CD4-positive, alpha-beta T cell treated with Interleukin-10 for 1 hour (primary cell): ENCODE results near the gene FOXC2.
A peak's percentile ranks its signal among the peaks of the same experiment; 100 is the strongest.

ENCODE experiments used
- DNase-seq: peaks from one replicate; pipeline ENCODE4 v3.0.0-alpha.2; 2020

FOXC2 gene

GRCh38 chr16:86533767-86534351 lies 32.8 kb upstream of the FOXC2 start:
- DNase-seq, result no peak

GRCh38 chr16:86534779-86535615 lies 31.6 kb upstream of the FOXC2 start:
- DNase-seq, result no peak

- DNase-seq, result no peak
Observed at GRCh38 chr16:86536621-86537020, 30.0 kb upstream of the FOXC2 start.

- no peak for DNase-seq
Observed at GRCh38 chr16:86537486-86537885, 29.1 kb upstream of the FOXC2 start.

GRCh38 chr16:86538196-86538780 lies 28.3 kb upstream of the FOXC2 start:
- DNase-seq, result no peak

- DNase-seq, result no peak
Observed at GRCh38 chr16:86540894-86541293, 25.7 kb upstream of the FOXC2 start.

- DNase-seq, result no peak
Observed at GRCh38 chr16:86541560-86541959, 25.1 kb upstream of the FOXC2 start.

GRCh38 chr16:86542756-86543750 lies 23.6 kb upstream of the FOXC2 start:
- DNase-seq, result no peak

GRCh38 chr16:86545481-86545880 lies 21.1 kb upstream of the FOXC2 start:
- no peak for DNase-seq

GRCh38 chr16:86545954-86546637 lies 20.5 kb upstream of the FOXC2 start:
- no peak for DNase-seq

- no peak for DNase-seq
Observed at GRCh38 chr16:86546638-86547013, 20.0 kb upstream of the FOXC2 start.

- no peak for DNase-seq
Observed at GRCh38 chr16:86547286-86547685, 19.3 kb upstream of the FOXC2 start.

GRCh38 chr16:86549076-86549892 lies 17.3 kb upstream of the FOXC2 start:
- DNase-seq, result no peak

GRCh38 chr16:86549893-86550190 lies 16.8 kb upstream of the FOXC2 start:
- no peak for DNase-seq

- DNase-seq, result no peak
Observed at GRCh38 chr16:86550281-86550680, 16.3 kb upstream of the FOXC2 start.

- DNase-seq, result no peak
Observed at GRCh38 chr16:86553356-86553755, 13.3 kb upstream of the FOXC2 start.

GRCh38 chr16:86554599-86554916 lies 12.1 kb upstream of the FOXC2 start:
- no peak for DNase-seq

GRCh38 chr16:86554917-86555703 lies 11.5 kb upstream of the FOXC2 start, which contains the start of gene MTHFSD:
Gene MTHFSD (minus strand): TSS chr16:86555235. CDS start chr16:86555184, 51 bp downstream.
- peak; percentile 96 for DNase-seq

GRCh38 chr16:86555704-86556075 lies 10.9 kb upstream of the FOXC2 start:
- DNase-seq, result no peak

GRCh38 chr16:86556576-86556975 lies 10.1 kb upstream of the FOXC2 start:
- DNase-seq, result no peak

GRCh38 chr16:86557587-86557986 lies 9.0 kb upstream of the FOXC2 start:
- DNase-seq, result no peak
